Glutamatergic neuron (in vitro differentiated cells): Measurements from ENCODE around the gene TOM1L2. TPM values are rescaled to one million over a fixed set of nuclear protein-coding genes. Genes with fewer than 3 reads are reported as not detected.

ENCODE experiments used
- DNase-seq: peaks from one replicate; pipeline ENCODE4 v3.0.0; 2022
- H3K27ac Mint-ChIP-seq: one replicate; pipeline ENCODE4 v1.8.0; 2020; ENCODE audit warnings: mild to moderate bottlenecking, mixed read lengths, inconsistent platforms; ENCODE audit not compliant: unreplicated experiment
- H3K27me3 Mint-ChIP-seq: one replicate; pipeline ENCODE4 v1.8.0; 2020; ENCODE audit warnings: mild to moderate bottlenecking, moderate library complexity, mixed read lengths, inconsistent platforms; ENCODE audit not compliant: unreplicated experiment
- H3K36me3 Mint-ChIP-seq: one replicate; pipeline ENCODE4 v1.8.0; 2020; ENCODE audit warnings: mild to moderate bottlenecking, mixed read lengths, inconsistent platforms; ENCODE audit not compliant: unreplicated experiment
- H3K4me1 Mint-ChIP-seq: one replicate; pipeline ENCODE4 v1.8.0; 2020; ENCODE audit warnings: mild to moderate bottlenecking, low read depth, mixed read lengths, inconsistent platforms; ENCODE audit not compliant: unreplicated experiment
- H3K4me3 Mint-ChIP-seq: one replicate; pipeline ENCODE4 v1.8.0; 2020; ENCODE audit warnings: mild to moderate bottlenecking, mixed read lengths, inconsistent platforms; ENCODE audit not compliant: unreplicated experiment
- H3K9me3 Mint-ChIP-seq: one replicate; pipeline ENCODE4 v1.8.0; 2020; ENCODE audit warnings: mild to moderate bottlenecking, moderate library complexity, mixed read lengths, inconsistent platforms; ENCODE audit not compliant: unreplicated experiment
- total RNA-seq: library from RNA; stranded (reverse); fragmentation: NEBNext Ultra II Directional; extraction: Animal tissue kit (Norgen Biotek cat#: 25700); gene quantifications from one replicate; pipeline ENCODE4 v1.2.1, GENCODE V29; 2021; ENCODE audit not compliant: unreplicated experiment
- TF ChIP-seq, protein P1 (sequence below): fragments of 200-600 bp; sonication (generic); IDR thresholded peaks from one replicate; pipeline ENCODE4 v1.5.0; 2021; ENCODE audit not compliant: partially characterized antibody, unreplicated experiment

TOM1L2 gene
- total RNA-seq, 1 donor from 2014 or later = 62.8 TPM

DNA sequence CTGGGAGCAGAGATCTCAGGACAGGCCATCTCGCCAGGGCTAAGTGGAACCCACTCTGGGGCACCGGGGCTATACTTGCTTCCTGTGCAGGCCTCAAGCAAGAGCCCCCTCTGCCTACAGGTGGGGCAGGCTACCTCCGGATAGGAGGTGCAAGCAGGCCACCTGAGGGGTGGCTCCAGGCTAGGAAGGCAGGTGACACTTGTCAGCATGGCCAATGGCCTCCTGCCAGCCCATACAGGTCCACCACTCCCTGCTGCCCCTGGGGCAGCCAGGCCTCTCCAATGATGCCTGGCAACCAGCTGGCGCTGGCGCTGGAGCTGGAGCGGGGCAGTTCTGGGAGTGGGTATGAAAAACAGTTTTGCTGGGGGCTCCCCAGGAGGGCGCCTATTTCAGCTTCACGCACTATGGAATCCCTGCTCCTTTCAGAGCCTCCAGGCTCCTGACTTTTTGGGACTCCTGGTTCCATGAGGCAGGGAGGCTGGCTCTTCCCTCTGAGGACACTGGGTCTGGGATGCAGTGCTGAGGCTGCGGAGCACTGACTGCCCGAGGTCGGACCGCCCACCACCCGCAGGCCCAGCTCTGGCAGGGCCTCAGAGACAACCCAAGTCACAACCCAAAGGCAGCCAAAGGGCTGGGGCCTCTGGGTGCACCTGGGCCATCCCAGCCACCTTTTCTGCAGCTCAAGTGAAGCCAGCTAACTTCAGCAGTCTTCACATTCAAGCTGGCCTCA is 127.0 kb downstream of the TOM1L2 start:
- Mint-ChIP-seq H3K36me3 (no peaks in the 10 kb centered on the region), H3K27me3 (peaks cover 10% of the 10 kb centered on the region), H3K9me3 (peaks cover 9% of the 10 kb centered on the region), H3K27ac (no peak overlapping the region), H3K4me1 (peaks cover 24% of the 10 kb centered on the region), H3K4me3 (no peak overlapping the region)
- TF ChIP-seq, protein P1, sequence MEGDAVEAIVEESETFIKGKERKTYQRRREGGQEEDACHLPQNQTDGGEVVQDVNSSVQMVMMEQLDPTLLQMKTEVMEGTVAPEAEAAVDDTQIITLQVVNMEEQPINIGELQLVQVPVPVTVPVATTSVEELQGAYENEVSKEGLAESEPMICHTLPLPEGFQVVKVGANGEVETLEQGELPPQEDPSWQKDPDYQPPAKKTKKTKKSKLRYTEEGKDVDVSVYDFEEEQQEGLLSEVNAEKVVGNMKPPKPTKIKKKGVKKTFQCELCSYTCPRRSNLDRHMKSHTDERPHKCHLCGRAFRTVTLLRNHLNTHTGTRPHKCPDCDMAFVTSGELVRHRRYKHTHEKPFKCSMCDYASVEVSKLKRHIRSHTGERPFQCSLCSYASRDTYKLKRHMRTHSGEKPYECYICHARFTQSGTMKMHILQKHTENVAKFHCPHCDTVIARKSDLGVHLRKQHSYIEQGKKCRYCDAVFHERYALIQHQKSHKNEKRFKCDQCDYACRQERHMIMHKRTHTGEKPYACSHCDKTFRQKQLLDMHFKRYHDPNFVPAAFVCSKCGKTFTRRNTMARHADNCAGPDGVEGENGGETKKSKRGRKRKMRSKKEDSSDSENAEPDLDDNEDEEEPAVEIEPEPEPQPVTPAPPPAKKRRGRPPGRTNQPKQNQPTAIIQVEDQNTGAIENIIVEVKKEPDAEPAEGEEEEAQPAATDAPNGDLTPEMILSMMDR = no peak
- no peak for DNase-seq

DNA sequence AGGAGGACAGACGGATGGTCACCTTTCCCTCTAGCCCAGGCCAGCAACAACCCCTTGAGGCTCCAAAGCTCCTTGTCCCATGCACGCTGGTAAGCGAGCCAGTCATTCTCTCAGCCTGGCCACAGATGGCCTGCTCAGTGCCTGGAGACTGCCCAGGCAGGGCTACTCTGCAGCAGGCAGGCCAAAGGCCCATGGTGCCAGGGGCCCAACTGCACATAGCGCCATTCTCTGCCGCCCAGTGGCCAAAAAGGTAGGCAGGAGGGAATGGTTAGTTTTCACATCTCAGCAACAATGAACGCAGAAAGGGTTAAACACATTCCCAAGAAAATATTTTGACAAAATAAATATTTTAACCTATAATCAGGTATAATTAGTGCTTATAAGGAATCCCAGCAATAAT is 127.7 kb downstream of the TOM1L2 start:
- Mint-ChIP-seq H3K4me3 (no peak overlapping the region), H3K9me3 (peaks cover 9% of the 10 kb centered on the region), H3K27me3 (peaks cover 10% of the 10 kb centered on the region), H3K27ac (peak overlapping the region; percentile 81), H3K36me3 (no peaks in the 10 kb centered on the region), H3K4me1 (peaks cover 23% of the 10 kb centered on the region)
- TF ChIP-seq, protein P1 = no peak
- peak; percentile 52 for DNase-seq

DNA sequence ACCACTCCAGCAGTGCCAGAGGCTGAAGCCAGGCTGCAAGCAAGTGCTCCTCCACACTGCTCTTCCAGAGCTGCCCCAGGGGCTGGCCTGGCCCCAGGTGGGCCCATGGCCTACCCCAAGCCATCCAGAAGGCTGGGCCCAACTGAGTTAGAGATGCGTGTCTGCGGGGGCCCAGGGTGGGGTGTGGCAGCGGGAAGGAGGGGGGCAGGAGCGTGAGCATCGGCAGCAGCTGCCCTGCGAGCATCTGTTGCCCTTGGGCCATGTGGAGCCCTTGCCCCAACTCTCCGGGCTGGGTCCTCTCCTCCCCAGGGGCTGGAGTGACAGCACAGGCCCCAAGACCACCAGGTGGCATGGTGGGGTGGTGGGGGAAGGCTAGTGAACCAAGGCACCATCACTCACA is 128.1 kb downstream of the TOM1L2 start:
- H3K27ac Mint-ChIP-seq = peak overlapping the region; percentile 81

DNA sequence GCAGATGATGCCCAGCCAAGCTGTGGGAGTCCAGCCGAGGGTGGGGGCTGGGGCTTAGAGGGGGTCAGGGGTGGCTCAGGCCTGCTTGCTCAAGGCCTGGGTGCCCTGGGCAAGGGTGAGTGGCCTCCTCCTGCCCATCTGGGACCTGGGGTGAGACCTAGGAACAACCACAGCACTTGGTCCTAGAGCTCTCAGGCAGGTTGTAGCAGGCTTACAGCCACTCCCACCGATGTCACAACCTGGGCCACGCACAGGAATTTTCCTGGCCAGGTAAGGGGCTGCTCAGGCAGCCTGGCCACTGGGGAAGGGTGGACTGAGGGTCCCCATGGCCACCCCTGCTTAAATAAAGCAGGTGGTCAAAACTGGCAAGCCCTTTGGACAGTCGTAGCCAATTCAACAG is 129.1 kb downstream of the TOM1L2 start:
- no peak for DNase-seq
- Mint-ChIP-seq H3K36me3 (no peaks in the 10 kb centered on the region), H3K4me3 (no peak overlapping the region), H3K27me3 (peaks cover 15% of the 10 kb centered on the region), H3K27ac (no peak overlapping the region), H3K9me3 (peaks cover 13% of the 10 kb centered on the region), H3K4me1 (peaks cover 27% of the 10 kb centered on the region)
- TF ChIP-seq, protein P1 = no peak

More for the DNA sequence above, 128.1 kb downstream of the TOM1L2 start:
- peaks cover 24% of the 10 kb centered on the region for H3K4me1 Mint-ChIP-seq
- no peaks in the 10 kb centered on the region for H3K36me3 Mint-ChIP-seq
- H3K9me3 Mint-ChIP-seq = peaks cover 13% of the 10 kb centered on the region
- no peak overlapping the region for H3K4me3 Mint-ChIP-seq
- peak; percentile 52 for DNase-seq
- H3K27me3 Mint-ChIP-seq = peaks cover 10% of the 10 kb centered on the region
- TF ChIP-seq, protein P1 = no peak

DNA sequence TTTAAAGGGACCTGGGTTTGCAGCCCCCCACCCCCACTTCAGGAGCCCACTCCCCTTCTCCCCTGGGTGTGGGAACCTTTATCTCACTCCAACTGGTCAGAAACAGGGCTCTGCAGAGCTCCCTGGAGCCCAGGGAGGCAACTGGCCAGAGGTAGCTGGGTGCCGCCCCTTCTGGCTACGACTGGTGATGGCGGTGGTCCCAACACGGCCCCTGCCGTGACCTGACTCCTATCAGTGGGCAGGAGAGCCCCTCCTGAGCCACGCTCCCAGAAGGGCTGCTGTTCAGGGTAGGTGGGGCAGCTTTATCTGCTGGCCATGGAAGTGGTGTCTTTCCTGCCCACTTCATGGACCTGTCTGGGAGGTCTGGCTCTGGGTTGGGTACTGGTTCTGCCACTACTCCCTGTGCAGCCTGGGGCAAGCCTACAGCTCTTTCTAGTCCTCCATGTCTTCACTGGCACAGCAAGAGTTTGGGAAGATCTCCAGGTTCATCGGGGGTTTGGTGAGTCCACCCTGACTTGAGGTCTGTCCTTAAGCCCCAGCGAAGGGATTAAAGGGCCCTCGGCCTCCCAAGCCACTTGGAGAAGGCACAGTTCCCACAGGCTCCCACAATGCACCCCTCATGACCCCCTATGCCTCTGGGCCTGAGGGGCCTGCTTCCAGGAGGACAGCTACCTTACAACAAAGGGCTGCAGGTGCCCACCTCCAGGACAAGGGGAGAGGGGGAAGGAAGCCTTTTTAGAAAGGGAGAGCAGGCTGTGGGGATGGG is 129.9 kb downstream of the TOM1L2 start:
- TF ChIP-seq, protein P1 = no peak
- H3K27ac Mint-ChIP-seq = no peak overlapping the region
- no peak for DNase-seq
- no peak overlapping the region for H3K4me3 Mint-ChIP-seq
- H3K9me3 Mint-ChIP-seq = peaks cover 15% of the 10 kb centered on the region
- H3K4me1 Mint-ChIP-seq = peaks cover 29% of the 10 kb centered on the region
- peaks cover 13% of the 10 kb centered on the region for H3K27me3 Mint-ChIP-seq
- H3K36me3 Mint-ChIP-seq = no peaks in the 10 kb centered on the region
